WTC11 (cell line): ENCODE measurements around the gene PPP2R1A.

ENCODE experiments used
- ATF3 ChIP-seq: sonication (generic); formaldehyde crosslinking; conservative IDR thresholded peaks from 2 replicates; pipeline ENCODE4 v1.8.1; 2022; ENCODE audit warnings: mild to moderate bottlenecking, missing genetic modification reagents
- JUN ChIP-seq: sonication (generic); formaldehyde crosslinking; IDR thresholded peaks from 2 replicates; pipeline ENCODE4 v1.8.0; 2023; ENCODE audit warnings: mild to moderate bottlenecking, missing genetic modification reagents
- NFYB ChIP-seq: sonication (generic); formaldehyde crosslinking; conservative IDR thresholded peaks from 2 replicates; pipeline ENCODE4 v1.8.0; 2022; ENCODE audit warnings: low read depth, missing genetic modification reagents
- NR2C2 ChIP-seq: sonication (generic); formaldehyde crosslinking; IDR thresholded peaks from 2 replicates; pipeline ENCODE4 v1.8.0; 2022; ENCODE audit warnings: mild to moderate bottlenecking, missing genetic modification reagents
- NR3C1 ChIP-seq: sonication (generic); formaldehyde crosslinking; conservative IDR thresholded peaks from 2 replicates; pipeline ENCODE4 v1.8.1; 2023; ENCODE audit warnings: low read depth, mild to moderate bottlenecking, missing genetic modification reagents
- TCF7 ChIP-seq: sonication (generic); formaldehyde crosslinking; IDR thresholded peaks from 2 replicates; pipeline ENCODE4 v1.8.0; 2022; ENCODE audit warnings: mild to moderate bottlenecking, low read depth, missing genetic modification reagents, moderate library complexity
- TEAD4 ChIP-seq: sonication (generic); formaldehyde crosslinking; IDR thresholded peaks from 2 replicates; pipeline ENCODE4 v1.8.0; 2022; ENCODE audit warnings: mild to moderate bottlenecking, missing genetic modification reagents
- TF ChIP-seq, protein P1 (sequence below): fragments of 200-600 bp; IDR thresholded peaks from 2 replicates; pipeline ENCODE4 v1.8.0; 2022; ENCODE audit warnings: antibody characterized with exemption

- TF ChIP-seq, protein P1, sequence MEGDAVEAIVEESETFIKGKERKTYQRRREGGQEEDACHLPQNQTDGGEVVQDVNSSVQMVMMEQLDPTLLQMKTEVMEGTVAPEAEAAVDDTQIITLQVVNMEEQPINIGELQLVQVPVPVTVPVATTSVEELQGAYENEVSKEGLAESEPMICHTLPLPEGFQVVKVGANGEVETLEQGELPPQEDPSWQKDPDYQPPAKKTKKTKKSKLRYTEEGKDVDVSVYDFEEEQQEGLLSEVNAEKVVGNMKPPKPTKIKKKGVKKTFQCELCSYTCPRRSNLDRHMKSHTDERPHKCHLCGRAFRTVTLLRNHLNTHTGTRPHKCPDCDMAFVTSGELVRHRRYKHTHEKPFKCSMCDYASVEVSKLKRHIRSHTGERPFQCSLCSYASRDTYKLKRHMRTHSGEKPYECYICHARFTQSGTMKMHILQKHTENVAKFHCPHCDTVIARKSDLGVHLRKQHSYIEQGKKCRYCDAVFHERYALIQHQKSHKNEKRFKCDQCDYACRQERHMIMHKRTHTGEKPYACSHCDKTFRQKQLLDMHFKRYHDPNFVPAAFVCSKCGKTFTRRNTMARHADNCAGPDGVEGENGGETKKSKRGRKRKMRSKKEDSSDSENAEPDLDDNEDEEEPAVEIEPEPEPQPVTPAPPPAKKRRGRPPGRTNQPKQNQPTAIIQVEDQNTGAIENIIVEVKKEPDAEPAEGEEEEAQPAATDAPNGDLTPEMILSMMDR = no peak
- TF ChIP-seq TCF7 = no peak
- TF ChIP-seq TEAD4 (CRISPR knock-in tag) = no peak
- no peak for TF ChIP-seq JUN
- no peak for TF ChIP-seq NR3C1
- no peak for TF ChIP-seq NFYB (CRISPR knock-in tag)
- no peak for TF ChIP-seq ATF3 (CRISPR knock-in tag)
- TF ChIP-seq NR2C2 = no peak
These were observed 16.6 kb downstream of the PPP2R1A start for GRCh38 chr19:52206481-52206880.
